AG10803 (cell line): ENCODE data around the gene ASMTL.
"Not testable (repeated sequence)": the region's sequence is repeated elsewhere in the genome, so short reads cannot be mapped to it uniquely, and the experiment has no call there.

ENCODE experiments used
- DNase-seq: peaks from one replicate; pipeline ENCODE4 v3.0.0; 2010; ENCODE audit warnings: low read depth
- H3K4me3 ChIP-seq: 2 replicates; pipeline ENCODE4 v1.5.1; 2011; ENCODE audit warnings: mild to moderate bottlenecking, low read length, control low read depth
- CTCF ChIP-seq: conservative IDR thresholded peaks from 2 replicates; pipeline ENCODE4 v1.5.1; 2011; ENCODE audit warnings: mild to moderate bottlenecking, low read length, control low read depth, inconsistent platforms

The ASMTL gene

GRCh38 chrX:1417921-1418771 lies 34.6 kb downstream of the ASMTL start:
- H3K4me3 ChIP-seq = no peak overlapping the region
- TF ChIP-seq CTCF = no peak
- DNase-seq = no peak

GRCh38 chrX:1416965-1417760 lies 35.5 kb downstream of the ASMTL start:
- no peak for TF ChIP-seq CTCF
- no peak overlapping the region for H3K4me3 ChIP-seq
- DNase-seq = no peak

GRCh38 chrX:1416327-1416784 lies 36.4 kb downstream of the ASMTL start:
- DNase-seq = no peak
- no peak overlapping the region for H3K4me3 ChIP-seq
- no peak for TF ChIP-seq CTCF

- no peak for DNase-seq
- TF ChIP-seq CTCF = no peak
- no peak overlapping the region for H3K4me3 ChIP-seq
Observed at GRCh38 chrX:1412551-1413161, 40.1 kb downstream of the ASMTL start.

- DNase-seq = no peak
- no peak for TF ChIP-seq CTCF
- H3K4me3 ChIP-seq = no peak overlapping the region
Observed at GRCh38 chrX:1411326-1411725, 41.4 kb downstream of the ASMTL start.

GRCh38 chrX:1407035-1407434 lies 45.7 kb downstream of the ASMTL start:
- no peak overlapping the region for H3K4me3 ChIP-seq
- DNase-seq = no peak
- TF ChIP-seq CTCF = no peak

- not testable (repeated sequence) for H3K4me3 ChIP-seq
Observed at GRCh38 chrX:1405769-1406168, 46.9 kb downstream of the ASMTL start.

GRCh38 chrX:1403867-1404266 lies 48.8 kb downstream of the ASMTL start:
- DNase-seq, H3K4me3 ChIP-seq: not testable (repeated sequence)

More at GRCh38 chrX:1405769-1406168, 46.9 kb downstream of the ASMTL start:
- DNase-seq = not testable (repeated sequence)
